GM19455 (cell line): ENCODE measurements around the gene RNF220.

Experiments
- ATAC-seq: cut with Tn5 transposase; IDR thresholded peaks from one replicate; pipeline ENCODE4 v1.9.1; 2021; ENCODE audit not compliant: unreplicated experiment

The RNF220 gene

GRCh38 chr1:44515416-44515815, 110.4 kb downstream of the RNF220 start:
- ATAC-seq, result no peak

DNA sequence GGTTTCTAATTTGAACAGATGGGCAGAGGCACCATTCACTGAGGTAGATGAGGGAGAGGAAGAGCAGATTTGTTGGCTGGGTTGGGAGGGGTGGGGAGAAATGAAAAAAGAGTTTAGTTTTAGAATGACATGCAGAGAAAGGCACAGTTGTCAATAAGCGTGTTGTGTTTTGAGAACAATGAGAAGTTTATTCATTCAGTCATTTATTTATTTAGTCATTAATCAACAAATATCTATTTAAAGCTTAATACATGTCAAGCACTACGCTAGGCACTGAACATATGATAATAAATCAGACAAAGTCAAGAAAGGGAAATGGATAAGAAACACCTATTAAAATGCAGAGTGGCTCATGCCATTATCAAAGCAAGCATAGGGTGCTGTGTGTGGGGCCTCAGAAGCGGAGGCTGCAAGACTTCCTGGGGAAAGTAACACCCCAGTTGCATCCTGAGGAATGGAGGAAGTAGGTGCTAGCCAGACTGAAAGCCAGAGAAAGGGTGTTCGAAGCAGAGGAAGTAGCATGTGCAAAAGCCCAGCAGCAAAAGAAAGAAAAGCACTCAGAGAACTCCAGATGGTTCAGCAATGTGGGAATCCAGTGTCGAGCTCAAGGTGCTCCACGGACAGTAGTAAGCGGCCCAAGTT, 114.1 kb downstream of the RNF220 start:
- no peak for ATAC-seq

DNA sequence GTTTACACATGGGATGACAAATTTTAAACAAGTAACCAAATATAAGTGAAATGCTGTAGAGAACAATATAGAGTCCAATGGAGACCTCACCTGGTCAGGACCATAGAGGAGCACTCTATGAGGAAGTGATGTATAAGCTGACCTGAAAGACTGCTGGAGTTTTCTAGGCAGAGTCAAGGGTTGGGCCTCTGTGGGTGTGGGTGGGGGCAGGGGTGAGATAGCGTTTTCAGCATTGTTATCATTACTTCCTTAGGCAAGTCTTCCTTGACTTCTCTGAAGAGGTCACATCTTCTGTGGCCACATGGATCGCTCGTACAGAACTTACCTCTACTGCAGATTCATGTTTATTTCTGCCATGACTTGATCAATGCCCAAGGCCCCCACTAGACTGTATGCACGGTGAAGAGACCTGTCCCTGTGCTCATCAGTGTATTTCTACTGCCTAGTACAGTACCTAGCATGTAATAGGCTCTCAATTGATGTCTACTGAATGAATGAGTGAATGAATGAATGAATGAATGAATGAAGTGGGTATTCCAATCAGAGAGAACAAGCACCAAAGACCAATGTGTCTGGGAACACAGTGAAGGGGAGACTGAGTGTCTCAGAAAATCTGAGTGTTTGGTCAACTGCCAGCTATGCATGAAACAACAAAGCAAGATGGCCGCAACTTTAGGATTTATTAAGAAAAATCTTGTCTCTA, 116.5 kb downstream of the RNF220 start:
- no peak for ATAC-seq

DNA sequence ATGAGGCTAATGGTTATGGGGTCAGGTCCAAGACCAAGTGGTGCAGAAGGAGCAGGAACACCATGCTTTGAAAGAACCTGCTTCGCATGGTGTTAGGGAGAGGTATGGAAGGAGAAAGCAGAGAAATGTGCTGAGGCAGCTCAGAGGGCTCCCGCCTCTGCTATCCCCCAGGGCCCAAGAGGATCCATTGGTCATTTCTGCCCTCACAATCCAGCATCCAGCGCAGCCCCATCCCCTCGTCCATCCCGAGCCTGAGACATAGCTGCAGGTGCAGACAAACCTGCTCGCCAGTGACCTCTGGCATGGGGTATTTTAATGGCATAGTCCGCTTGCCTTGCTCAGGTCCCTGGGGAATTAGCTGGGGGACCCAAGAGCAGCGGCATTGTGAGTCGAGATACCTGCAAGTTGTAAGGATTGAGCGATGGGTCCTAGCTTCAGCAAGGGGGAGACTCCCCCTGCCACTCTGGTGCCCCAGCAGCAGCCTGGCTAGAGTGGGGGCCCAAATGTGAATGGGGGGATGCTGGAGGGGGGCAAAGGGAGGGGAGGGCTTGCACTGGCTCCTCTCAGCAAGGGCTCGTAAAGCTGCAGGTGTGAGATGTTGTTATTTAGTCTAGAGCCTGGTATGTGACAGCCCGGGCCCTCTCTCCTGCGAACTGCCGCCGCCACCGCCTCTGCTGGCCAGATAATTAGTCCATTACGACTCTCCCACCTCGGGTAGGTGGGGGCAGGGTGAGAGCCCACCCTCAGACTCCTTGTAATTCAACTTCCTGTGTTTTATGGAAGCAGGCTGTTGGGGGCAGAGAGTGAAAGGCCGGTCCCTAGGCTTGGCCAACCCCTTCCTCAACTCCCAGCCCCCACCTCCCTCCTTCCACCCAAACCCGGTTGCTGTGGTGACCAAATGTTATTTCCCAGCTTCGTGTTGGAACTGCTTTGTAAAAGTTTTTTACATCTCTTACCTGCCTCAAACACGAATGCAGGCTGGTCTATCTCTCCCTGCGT, 118.8 kb downstream of the RNF220 start:
- no peak for ATAC-seq

- no peak for ATAC-seq
Observed at GRCh38 chr1:44524655-44525500, 119.8 kb downstream of the RNF220 start.

GRCh38 chr1:44526295-44527073, 121.4 kb downstream of the RNF220 start:
- ATAC-seq, result no peak

DNA sequence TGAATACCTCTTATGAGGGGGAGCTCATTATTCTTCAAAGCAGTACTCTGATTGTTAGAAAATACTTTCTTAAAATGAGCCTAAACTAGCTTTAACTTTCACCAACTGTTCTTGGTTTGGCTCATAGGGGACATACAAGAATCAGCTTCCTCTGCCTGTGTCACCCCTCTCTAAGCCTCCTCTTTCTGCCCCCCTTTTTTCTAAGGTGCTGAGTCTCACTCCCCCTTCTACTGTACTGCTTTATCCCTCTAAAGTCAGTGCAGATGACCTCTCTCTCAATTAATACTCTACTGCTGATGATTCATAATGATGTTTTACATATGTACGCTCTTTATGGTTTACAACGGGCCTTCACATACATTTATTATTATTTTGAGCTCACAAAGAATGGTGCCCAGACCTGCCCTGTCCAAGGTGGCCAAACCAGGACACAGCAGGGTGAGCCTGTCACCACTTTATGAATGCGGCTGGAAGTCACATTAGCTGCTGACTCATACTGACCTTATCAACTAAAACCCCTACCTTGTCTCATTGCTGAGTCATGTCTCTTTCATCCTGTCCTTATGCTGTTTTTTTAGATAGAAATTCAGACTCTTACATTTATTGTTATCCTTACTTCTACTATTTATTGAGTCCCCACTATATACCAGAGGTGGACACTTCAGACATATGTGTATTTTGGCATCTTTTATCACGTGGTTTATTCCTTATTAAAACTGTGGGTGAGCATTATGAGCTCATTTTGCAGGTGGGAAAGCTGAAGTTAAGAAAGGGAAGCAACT, 126.9 kb downstream of the RNF220 start:
- no peak for ATAC-seq

DNA sequence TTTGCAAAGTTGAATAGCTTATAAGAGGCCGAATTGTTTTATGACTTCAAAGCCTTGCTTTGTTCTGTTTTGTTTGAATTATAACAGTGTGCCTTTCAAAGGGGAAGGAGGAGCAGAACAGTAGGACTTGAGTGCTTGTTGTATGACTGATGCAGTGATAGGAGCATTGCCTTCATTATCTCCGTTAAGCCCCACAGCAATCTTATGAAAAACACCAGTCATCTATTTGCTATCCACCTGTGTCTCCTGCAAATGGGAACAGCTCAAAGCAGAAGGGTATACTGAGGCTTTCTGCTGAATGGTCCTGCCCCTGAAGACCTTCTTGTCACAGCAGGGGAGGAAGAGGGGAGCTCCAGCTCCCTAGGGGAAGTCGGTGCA, 127.5 kb downstream of the RNF220 start:
- no peak for ATAC-seq

GRCh38 chr1:44534771-44535170, 129.7 kb downstream of the RNF220 start:
- no peak for ATAC-seq

- ATAC-seq, result no peak
Observed at GRCh38 chr1:44536357-44537209, 131.5 kb downstream of the RNF220 start.

DNA sequence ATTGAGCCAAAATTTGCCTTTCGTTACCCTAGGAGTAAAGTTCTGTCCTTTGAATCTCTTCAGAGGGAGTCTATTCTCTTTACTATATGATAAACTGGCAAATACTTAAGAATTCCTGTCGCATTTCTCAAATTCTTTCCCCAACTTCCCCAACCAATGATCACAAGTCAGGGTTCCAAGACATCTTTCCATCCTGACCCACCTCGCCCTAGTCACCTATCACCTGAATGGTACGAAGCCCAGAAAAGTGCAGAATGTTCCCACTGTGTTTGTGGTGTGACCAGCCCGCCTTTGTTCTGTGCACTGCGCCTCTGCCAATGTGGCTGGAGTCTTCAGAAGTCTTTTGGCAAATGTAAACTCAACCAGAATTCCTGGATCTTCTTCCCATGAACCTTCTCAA, 132.5 kb downstream of the RNF220 start:
- ATAC-seq, result no peak

DNA sequence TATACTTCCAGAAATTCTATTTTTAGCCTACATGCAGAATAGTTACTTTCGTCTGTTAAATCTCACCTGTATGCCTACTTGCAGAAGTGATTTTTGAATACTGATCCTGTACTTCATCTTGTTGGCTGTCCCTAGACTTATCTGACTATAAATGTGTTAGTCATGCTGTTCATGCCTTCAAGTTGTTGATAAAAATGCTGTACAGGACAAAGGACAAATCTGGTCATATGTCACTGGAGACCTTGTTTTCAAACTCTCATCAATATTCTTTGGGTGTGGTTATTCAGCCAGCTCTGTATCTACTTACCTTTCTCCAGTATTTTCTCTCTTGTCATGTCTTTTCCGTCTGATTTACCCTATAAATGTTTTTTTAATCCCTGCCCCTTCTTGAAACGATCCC, 132.9 kb downstream of the RNF220 start:
- no peak for ATAC-seq

- no peak for ATAC-seq
Observed at GRCh38 chr1:44539991-44540730, 135.1 kb downstream of the RNF220 start.

DNA sequence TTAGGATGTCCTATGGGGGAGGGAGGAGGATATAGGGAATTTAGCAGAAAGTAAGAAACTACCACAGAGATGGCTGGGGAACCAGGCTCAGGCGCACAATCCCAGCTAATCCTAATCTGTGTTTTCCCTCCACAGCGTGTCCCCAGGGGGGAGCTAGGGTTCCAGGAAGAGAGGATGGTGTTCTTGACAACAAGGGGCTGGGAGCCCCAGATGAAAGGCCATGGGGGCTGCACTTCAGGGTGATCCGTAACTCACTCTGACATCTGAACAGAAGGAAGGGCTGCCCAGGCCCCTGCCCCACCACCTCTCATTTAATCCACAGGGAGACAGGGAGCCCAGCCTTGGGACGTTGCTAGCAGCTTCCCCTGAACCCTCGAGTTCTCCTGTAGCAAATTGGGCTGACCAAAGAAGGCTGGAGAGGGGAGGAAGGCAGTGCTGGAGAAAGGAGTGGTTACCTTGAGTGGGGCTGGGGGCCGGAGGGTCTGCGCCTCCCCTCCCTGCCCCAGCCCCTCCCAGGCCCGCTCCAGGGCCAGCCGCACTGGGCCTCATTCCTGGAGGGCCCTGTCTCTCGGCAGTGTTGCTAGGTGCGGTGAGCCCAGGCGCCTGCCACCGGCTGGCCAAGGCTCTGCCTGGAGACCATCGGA, 137.5 kb downstream of the RNF220 start:
- ATAC-seq, result no peak

- ATAC-seq, result no peak
Observed at GRCh38 chr1:44543064-44543744, 138.1 kb downstream of the RNF220 start.

DNA sequence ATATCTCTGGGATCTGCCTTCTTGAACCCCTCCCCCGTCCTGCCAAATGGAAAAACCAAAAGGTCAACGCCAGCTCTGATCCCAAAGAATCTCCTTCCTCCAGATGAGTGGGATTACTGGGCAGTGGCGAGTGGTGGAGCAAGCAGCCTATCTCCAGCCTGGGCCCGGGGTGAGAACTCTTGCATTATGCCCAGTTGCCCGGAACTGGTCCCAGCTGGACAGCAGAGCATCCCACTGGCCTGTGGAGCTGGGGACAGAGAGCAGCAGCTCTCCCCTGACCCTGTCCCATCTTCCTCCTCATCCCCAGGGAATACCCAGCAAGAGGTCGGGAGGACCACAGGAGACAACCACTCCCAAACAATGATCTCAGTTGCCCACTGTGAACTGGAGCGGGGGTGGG, 138.7 kb downstream of the RNF220 start:
- ATAC-seq, result no peak

GRCh38 chr1:44544960-44545359, 139.9 kb downstream of the RNF220 start:
- no peak for ATAC-seq
